Stimulated activated CD8-positive, alpha-beta memory T cell treated with anti-CD3 and anti-CD28 coated beads, Interleukin-7, amount 100 ng/mL, for 1 hour (primary cell): ENCODE measurements around the gene C17orf58.
"Not testable (repeated sequence)": the region's sequence is repeated elsewhere in the genome, so short reads cannot be mapped to it uniquely, and the experiment has no call there.

Source experiments
- DNase-seq, 2 donors: peaks; one replicate each; pipeline ENCODE4 v3.0.0-alpha.2; 2020; ENCODE audit warnings: low read depth in 2 of 2

The C17orf58 gene

GRCh38 chr17:67996301-67997171 is at the start of gene C17orf58:
Gene C17orf58, minus strand, starts transcription at chr17:67996469. Its CDS starts 271 bp downstream, at chr17:67996198.
- not testable (repeated sequence) for DNase-seq

GRCh38 chr17:68036304-68037147 is 40.3 kb upstream of the C17orf58 start:
- no peak for DNase-seq

DNA sequence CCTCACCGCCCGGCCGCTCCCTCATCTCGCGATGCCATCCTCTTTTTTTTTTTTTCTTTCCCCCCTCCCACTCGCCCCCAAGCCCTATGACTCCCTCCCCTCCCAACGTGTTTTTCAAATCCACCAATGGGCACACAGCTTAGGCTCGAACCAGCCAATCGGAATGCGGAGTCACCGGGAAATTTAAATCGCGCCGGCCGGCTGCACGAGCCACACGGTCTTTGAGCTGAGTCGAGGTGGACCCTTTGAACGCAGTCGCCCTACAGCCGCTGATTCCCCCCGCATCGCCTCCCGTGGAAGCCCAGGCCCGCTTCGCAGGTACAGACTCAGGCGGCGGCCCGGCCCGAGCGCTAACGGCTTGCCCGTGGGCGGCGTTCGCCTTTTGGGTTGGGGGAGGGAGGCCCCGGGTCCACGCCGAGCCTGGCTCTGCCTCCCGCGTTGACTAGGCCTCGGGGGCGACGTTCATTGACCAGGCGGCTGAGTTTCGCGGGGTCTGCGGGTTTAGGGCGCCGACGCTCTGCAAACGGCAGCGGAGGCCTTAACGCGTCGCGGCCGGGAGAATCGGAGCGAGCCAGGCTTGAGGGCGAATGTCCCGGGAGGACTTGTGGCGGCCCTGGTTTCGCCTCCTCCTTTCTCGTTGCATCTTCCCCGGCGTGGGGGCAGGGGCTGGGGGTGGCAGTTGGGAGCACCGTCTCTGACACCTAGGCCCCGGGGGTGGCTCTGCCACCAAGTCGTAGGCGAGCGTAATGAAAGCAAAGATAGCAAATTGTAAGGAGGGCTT is 39.4 kb upstream of the C17orf58 start, which contains the start of gene KPNA2:
Gene KPNA2 (plus strand): TSS at position 213 of the 781 bp plus-strand sequence. CDS start 1,398 bp downstream, outside the sequence.
- DNase-seq = peak; percentile 80 to 86

DNA sequence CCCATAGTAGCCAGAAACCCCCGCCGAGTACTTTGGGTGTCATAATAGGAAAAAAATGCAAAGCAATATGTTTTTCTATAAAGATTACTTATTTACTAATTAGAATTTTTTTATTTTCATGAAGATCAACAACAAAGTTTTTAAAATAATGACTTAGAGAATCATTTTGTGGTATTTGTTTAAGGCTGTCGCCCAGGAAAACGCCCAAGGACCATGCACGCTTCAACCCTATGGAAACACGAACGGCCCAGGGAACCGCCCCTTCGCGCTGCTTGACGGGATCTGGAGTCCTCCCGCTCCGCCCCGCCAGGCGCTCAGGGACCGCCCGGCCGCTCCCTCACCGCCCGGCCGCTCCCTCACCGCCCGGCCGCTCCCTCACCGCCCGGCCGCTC is 38.9 kb upstream of the C17orf58 start:
- DNase-seq = peak; percentile 68 to 74

- no peak for DNase-seq
Measured at GRCh38 chr17:68034452-68034776, 38.1 kb upstream of the C17orf58 start.

GRCh38 chr17:68033636-68034451 is 37.6 kb upstream of the C17orf58 start:
- no peak for DNase-seq

DNA sequence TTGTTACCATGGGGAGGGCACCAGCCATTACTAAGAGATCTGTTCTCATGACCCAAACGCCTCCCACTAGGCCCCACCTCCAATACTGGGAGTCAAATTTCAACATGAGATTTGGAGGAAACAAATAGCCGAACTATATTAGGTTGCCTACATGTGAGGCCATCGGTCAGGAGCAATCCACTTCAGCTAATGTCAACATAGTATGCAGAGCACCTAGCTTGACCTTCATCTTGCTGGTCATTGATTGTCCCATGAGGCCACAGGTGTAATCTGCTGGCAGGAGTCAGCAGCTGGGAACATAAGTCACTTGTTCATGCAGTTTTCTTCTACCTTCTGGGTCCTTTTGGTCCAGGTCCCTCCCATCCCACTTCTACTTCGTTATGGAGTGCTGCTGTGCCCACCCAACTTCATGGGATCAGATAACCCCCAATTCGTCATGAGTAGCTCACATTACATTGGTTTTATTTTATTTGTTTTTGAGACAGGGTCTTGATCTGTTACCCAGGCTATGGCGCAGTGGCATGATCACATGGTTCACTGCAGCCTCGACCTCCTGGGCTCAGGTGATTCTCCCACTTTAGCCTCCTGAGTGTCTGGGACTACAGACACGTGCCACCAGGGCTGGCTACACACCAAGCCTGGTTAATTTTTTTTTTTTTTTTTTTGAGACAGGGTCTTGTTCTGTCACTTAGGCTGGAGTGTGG is 33.4 kb upstream of the C17orf58 start:
- DNase-seq = no peak

DNA sequence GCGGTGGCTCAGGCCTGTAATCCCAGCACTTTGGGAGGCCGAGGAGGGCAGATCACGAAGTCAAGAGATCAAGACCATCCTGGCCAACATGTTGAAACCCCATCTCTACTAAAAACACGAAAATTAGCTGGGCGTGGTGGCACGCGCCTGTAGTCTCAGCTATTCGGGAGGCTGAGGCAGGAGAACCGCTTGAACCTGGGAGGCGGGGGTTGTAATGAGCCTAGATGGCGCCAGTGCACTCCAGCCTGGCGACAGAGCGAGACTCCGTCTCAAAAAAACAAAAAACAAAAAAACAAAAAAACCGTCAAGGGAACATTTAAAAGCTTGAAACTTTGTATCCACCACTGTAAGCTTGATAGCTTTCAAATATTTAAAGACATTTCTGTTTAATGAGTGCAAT is 26.3 kb upstream of the C17orf58 start:
- not testable (repeated sequence) for DNase-seq

- DNase-seq = no peak
Measured at GRCh38 chr17:68021963-68022362, 25.7 kb upstream of the C17orf58 start.

DNA sequence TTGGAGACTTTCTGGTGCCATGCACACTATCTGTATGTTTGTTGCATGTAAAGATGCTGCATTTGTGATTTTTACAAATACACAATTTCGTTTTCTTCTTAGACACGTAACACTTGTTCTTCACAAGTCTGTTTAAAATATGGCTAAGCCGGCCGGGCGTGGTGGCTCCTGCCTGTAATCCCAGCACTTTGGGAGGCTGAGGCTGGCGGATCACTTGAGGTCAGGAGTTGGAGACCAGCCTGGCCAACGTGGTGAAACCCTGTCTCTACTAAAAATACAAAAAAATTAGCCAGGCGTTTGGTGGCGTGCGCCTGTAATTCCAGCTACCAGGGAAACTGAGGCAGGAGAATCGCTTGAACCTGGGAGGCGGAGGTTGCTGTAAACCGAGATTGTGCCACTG is 24.5 kb upstream of the C17orf58 start:
- not testable (repeated sequence) for DNase-seq

DNA sequence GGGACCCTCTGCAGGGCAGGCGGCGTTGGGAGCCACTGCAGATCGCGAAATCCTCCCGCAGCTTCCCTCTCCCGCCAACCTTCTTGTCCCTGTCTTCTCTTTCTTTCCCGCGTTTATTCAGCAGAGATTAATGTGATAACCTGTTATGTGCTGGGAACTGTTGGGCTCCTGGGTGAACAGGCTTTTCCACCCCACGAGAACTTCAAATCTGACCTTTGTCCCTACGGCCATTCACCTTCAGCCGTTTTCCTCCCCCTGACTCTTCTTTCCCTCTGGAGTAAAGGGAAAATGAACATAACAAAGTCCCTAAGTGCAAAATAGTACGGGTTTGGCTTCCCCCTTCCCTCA is 24.1 kb upstream of the C17orf58 start:
- DNase-seq = no peak

DNA sequence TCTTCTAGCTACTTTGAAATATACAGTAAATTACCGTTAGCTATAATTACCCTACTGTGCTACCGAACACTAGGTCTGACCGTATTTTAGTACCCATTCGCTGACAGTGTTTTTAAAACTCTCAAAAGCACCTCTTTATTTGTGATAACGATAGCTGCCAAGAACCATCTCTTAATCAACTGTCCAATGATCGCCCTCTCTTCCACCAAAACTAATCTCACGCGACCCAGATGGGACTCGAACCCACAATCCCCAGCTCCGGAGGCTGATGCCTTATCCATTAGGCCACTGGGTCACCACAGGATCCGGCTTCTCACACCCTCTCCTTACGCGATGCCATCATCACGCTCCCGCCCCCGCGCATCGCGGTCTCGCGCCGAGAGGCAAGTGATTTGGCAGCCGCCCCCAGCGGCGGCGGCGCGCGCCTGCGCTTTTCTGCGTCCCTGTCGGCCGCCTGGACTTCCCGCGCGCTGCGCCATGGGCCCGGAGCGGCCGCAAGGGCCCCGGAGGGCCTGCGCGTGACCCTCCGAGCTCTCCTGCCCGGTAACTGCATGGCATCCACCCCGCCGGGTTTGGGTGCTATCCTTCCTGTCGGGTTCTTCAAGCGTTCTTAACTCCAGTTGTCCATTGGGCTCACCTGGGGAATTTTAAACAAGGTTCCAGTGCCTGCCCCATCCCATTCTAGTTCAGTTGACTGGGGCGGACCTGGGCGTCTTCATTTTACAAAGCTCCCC is 23.6 kb upstream of the C17orf58 start:
- peak; percentile 96 to 97 for DNase-seq

DNA sequence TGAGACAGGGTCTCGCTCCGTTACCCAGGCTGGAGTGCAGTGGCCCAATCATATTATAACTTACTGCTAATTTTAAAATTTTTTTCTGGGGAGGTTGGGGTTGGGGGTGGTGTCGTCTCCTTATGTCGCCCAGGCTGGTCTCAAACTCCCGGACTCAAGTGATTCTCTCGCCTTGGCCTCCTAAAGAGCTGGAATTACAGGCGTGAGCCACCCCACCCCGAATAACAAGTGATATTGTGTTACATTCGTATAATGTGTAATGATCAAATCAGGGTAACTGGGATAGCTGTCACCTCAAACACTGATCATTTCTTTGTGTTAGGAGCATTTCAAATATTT is 23.0 kb upstream of the C17orf58 start:
- DNase-seq = no peak

GRCh38 chr17:68018493-68018892 is 22.2 kb upstream of the C17orf58 start:
- DNase-seq = not testable (repeated sequence)

- DNase-seq = no peak
Measured at GRCh38 chr17:68016838-68017237, 20.6 kb upstream of the C17orf58 start.

- DNase-seq = no peak
Measured at GRCh38 chr17:68015081-68015723, 18.9 kb upstream of the C17orf58 start.

GRCh38 chr17:68013385-68013784 is 17.1 kb upstream of the C17orf58 start:
- no peak for DNase-seq

DNA sequence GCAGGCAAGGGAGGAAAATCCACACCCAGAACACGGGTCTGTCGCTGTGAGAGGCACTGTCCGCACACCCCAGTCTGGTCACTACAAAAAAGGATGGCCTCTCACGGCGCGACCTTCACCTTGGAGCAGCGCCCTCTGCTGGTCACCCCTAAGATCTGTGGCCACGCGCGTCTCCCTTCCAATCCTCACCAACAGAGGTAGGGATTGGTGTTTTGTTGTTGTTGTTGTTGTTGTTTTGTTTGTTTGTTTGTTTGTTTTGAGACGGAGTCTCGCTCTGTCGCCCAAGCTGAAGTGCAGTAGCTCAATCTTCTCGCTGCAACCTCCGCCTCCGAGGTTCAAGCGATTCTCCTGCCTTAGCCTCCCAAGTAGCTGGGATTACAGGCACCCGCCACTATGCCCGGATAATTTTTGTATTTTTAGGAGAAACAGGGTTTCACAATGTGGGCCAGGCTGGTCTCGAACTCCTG is 15.0 kb upstream of the C17orf58 start:
- peak; percentile 32 to 37 for DNase-seq

DNA sequence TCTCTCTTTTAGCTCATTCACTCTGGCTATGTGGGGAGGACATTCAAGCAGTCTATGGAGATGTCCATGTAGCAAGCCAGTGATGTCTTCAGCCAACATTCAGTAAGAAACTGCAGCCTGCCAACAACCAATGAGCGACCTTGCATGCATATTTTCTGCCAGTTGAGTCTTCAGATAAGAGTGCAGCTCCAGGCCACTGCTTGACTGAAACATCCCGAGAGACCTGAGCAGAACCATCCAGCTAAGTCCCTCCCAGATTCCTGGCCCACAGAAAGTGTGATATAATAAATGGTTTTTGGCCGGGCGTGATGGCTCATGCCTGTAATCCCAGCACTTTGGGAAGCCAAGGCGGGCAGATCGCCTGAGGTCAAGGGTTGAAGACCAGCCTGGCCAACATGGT is 10.5 kb upstream of the C17orf58 start:
- DNase-seq = no peak
